SH-SY5Y (cell line): Measurements from ENCODE around the gene BAX.

Source experiments
- GATA2 ChIP-seq: IDR thresholded peaks from 2 replicates; pipeline ENCODE4 v1.6.1; 2011; ENCODE audit warnings: mild to moderate bottlenecking, low read depth, low read length
- GATA3 ChIP-seq: IDR thresholded peaks from 2 replicates; pipeline ENCODE4 v1.6.1; 2011; ENCODE audit warnings: low read depth, mild to moderate bottlenecking, low read length, moderate library complexity

BAX gene

GRCh38 chr19:48999481-49000325 lies 45.0 kb downstream of the BAX start:
- TF ChIP-seq GATA2 (no peak), GATA3 (no peak)

GRCh38 chr19:49004133-49004532 lies 49.5 kb downstream of the BAX start:
- TF ChIP-seq GATA2 (no peak), GATA3 (no peak)

DNA sequence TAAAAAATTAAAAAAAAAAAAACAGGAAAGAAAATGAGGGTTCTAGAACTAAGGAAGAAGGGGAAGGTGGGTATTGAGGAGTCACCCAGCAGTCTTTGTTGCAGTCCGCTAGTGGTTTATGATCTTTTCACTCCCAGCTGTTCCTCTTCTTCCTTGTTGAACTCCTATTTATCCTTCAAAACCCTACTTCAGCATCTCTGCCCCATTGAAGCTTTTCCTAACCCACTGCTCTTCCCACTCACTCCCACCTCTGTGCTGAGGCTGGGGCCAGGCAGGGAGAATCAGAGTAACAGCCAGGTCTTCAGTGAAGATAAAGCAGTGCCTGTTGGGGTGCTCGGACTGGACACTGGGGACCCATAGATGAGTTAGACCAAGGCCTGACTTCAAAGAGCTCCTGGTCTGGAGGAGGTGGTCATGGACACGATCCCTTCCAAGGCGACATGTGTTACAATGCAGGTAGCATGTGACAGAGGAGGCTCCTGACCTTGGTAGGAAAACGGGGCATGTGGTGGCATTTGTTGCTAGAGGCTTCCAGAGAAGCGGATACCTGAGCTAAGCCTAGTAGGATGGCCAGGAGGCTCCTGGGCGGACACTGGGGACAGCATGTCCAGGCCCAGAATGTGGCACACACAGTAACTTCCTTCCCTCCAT lies 50.4 kb downstream of the BAX start:
- no peak for TF ChIP-seq GATA2
- TF ChIP-seq GATA3, result no peak

DNA sequence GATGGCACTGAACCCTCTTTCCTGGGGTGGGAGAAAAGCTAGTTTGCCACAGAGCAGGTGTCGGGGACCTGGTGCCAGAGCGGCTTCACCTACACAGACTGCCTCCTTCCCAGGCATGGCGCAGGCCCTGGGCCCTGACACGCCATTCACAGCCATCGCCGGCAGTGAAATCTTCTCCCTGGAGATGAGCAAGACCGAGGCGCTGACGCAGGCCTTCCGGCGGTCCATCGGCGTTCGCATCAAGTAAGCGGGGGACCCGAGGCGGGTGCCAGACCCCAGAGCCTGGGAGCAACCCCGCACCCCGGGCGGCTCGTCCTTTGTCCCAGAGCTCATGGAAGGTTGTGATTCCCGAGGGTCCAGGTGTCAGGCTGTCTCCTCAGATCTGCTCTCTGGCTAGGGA lies 52.2 kb downstream of the BAX start:
- TF ChIP-seq GATA3 (no peak), GATA2 (no peak)

GRCh38 chr19:49009828-49010227 lies 55.2 kb downstream of the BAX start:
- TF ChIP-seq GATA3 (no peak), GATA2 (no peak)

DNA sequence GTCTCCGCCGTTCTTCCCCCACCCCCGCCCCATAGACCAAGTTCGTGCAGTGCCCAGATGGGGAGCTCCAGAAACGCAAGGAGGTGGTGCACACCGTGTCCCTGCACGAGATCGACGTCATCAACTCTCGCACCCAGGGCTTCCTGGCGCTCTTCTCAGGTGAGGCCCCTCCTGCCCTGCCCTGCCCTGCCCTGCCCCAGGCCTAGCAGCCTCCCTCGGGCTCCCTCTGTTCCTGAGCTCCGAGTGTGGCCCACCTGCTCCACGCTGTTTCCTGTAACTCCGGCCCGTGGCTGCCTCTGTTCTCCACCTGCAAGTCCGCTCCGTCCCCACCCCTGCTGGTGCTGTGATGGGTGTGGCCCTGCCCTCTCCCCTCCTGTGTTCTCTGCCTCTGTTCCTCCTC lies 55.8 kb downstream of the BAX start:
- TF ChIP-seq GATA2, result no peak
- TF ChIP-seq GATA3, result no peak

GRCh38 chr19:49011194-49011593 lies 56.5 kb downstream of the BAX start:
- TF ChIP-seq GATA2 (no peak), GATA3 (no peak)
